ENCODE results near the gene EMD. TPM values are rescaled to one million over a fixed set of nuclear protein-coding genes. Genes with fewer than 3 reads are reported as not detected.

EMD gene
- total and polyA plus RNA-seq, 2 donors (not counting 1 experiment from before 2014, with no cell fraction given) = 26.4 to 72.1 TPM

DNA sequence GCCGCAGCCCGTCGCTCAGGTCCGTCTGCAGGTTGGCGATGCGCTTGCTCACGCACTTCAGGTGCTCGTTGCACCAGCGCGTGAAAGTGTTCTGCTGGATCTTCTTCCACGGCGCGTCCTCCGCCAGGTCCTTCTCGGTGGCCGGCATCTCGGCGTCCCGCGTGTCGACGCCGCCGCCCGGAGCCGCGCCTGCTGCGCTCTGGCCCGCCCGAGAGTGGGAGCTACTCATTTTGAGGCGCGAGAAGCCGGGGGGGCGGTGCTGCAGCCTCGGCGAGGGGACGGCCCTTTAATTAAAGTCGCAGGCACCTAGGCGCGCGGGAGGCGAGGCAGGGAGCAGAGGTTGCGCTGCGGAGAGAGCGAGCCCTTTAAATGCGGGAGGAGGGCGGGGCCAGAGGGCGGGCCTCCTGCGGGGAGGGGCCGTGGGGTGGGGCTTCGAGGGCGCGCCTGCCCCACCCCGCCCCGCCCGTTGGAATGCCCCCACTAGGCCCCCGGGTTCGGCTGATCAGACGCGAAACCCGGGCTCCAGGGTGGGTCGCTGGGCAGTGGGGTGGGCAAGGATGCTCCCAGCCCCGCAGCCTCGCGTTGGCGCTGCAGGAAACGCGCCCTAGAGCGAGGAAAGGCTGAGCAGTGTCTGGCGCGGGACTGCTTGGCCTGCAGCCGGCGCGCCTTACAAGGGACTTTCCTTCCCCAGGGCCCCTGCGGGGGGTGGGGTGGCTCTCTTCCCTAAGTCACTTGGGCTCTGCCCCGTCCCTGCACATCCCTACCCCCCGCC lies 7.9 kb upstream of the EMD start:
- H3K79me2 ChIP-seq (ENCODE audit: control insufficient read depth, insufficient read depth, low read length) = peaks cover 57% of the 10 kb centered on the region
- H3K4me3 ChIP-seq (replicated peaks in 1 of 4; ENCODE audit: control extremely low read depth in 1 of 4, insufficient read depth in 1 of 4, low read depth in 3 of 4, low read length in 4 of 4) = peak overlapping the region; percentile 83 to 89 (median 85)
- peak overlapping the region; percentile 13 for H3K4me2 ChIP-seq (ENCODE audit: extremely low read depth, insufficient read depth, low read length)
- peaks cover 21% of the 10 kb centered on the region for H3K36me3 ChIP-seq (ENCODE audit: control insufficient read depth, insufficient read depth, low read length)
- peak overlapping the region; percentile 75 for H3K9ac ChIP-seq (ENCODE audit: insufficient read depth, low read length)
- H3K9me3 ChIP-seq (ENCODE audit: control insufficient read depth, insufficient read depth, low read depth, low read length) = no peaks in the 10 kb centered on the region
- peak; percentile 89 to 93 for DNase-seq (ENCODE audit: low read depth in 2 of 2)
- TF ChIP-seq, protein P1, sequence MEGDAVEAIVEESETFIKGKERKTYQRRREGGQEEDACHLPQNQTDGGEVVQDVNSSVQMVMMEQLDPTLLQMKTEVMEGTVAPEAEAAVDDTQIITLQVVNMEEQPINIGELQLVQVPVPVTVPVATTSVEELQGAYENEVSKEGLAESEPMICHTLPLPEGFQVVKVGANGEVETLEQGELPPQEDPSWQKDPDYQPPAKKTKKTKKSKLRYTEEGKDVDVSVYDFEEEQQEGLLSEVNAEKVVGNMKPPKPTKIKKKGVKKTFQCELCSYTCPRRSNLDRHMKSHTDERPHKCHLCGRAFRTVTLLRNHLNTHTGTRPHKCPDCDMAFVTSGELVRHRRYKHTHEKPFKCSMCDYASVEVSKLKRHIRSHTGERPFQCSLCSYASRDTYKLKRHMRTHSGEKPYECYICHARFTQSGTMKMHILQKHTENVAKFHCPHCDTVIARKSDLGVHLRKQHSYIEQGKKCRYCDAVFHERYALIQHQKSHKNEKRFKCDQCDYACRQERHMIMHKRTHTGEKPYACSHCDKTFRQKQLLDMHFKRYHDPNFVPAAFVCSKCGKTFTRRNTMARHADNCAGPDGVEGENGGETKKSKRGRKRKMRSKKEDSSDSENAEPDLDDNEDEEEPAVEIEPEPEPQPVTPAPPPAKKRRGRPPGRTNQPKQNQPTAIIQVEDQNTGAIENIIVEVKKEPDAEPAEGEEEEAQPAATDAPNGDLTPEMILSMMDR (conservative IDR thresholded peaks at IDR 0.05 in 1 of 2, IDR thresholded peaks at IDR 0.05 in 1 of 2; ENCODE audit: low read depth in 1 of 2, low read length in 2 of 2) = no peak
- no peak for TF ChIP-seq EZH2 (IDR thresholded peaks at IDR 0.05; ENCODE audit: low read length, missing control alignments)
- H3K4me1 ChIP-seq (ENCODE audit: control insufficient read depth, extremely low read depth, insufficient read depth, low read length) = peaks cover 6% of the 10 kb centered on the region
- H3K27ac ChIP-seq (ENCODE audit: insufficient read depth, low read length) = peak overlapping the region; percentile 91
- no peaks in the 10 kb centered on the region for H3K27me3 ChIP-seq (ENCODE audit: control insufficient read depth, insufficient read depth, low read length)
- H4K20me1 ChIP-seq (ENCODE audit: control insufficient read depth, extremely low read depth, insufficient read depth, low read length) = no peaks in the 10 kb centered on the region
- H2AFZ ChIP-seq (ENCODE audit: low read length) = no peak overlapping the region

DNA sequence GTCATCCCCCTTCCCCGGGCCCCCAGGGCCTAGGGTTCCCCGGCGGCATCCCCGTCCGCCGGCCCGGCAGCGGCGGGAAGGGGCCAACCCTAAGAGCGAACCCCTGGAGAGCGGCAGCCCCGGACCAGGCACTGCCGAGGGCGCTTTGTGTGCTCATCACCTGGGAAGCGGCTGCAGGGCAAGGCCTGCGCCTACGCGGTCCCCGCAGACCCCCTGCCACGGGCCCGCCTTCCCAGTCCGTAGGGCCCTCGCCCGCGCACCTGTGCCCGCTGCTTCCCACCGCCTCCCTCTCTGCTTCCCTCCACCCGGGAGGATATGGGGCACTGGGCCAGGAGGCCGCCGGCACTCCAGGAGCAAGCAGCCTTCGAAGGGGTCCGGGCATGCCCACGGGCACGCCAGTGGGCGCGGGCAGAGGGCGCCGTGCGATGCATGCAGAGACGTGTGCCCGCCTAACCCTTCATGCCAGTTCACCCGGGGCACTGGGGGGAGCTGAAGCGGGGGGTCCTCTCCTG lies 7.2 kb upstream of the EMD start:
- H3K27ac ChIP-seq (ENCODE audit: insufficient read depth, low read length) = peak overlapping the region; percentile 20
- no peaks in the 10 kb centered on the region for H3K9me3 ChIP-seq (ENCODE audit: control insufficient read depth, insufficient read depth, low read depth, low read length)
- H3K4me3 ChIP-seq (replicated peaks in 1 of 4; ENCODE audit: control extremely low read depth in 1 of 4, insufficient read depth in 1 of 4, low read depth in 3 of 4, low read length in 4 of 4) = peak overlapping the region; percentile 34 to 86 (median 41)
- peaks cover 6% of the 10 kb centered on the region for H3K4me1 ChIP-seq (ENCODE audit: control insufficient read depth, extremely low read depth, insufficient read depth, low read length)
- peaks cover 18% of the 10 kb centered on the region for H3K36me3 ChIP-seq (ENCODE audit: control insufficient read depth, insufficient read depth, low read length)
- no peak for DNase-seq (ENCODE audit: low read depth in 2 of 2)
- peak overlapping the region; percentile 82 for H3K4me2 ChIP-seq (ENCODE audit: extremely low read depth, insufficient read depth, low read length)
- peaks cover 50% of the 10 kb centered on the region for H3K79me2 ChIP-seq (ENCODE audit: control insufficient read depth, insufficient read depth, low read length)
- no peak overlapping the region for H2AFZ ChIP-seq (ENCODE audit: low read length)
- no peaks in the 10 kb centered on the region for H3K27me3 ChIP-seq (ENCODE audit: control insufficient read depth, insufficient read depth, low read length)
- no peak for TF ChIP-seq EZH2 (IDR thresholded peaks at IDR 0.05; ENCODE audit: low read length, missing control alignments)
- TF ChIP-seq, protein P1 (conservative IDR thresholded peaks at IDR 0.05 in 1 of 2, IDR thresholded peaks at IDR 0.05 in 1 of 2; ENCODE audit: low read depth in 1 of 2, low read length in 2 of 2) = no peak
- H4K20me1 ChIP-seq (ENCODE audit: control insufficient read depth, extremely low read depth, insufficient read depth, low read length) = no peaks in the 10 kb centered on the region
- peak overlapping the region; percentile 32 for H3K9ac ChIP-seq (ENCODE audit: insufficient read depth, low read length)

DNA sequence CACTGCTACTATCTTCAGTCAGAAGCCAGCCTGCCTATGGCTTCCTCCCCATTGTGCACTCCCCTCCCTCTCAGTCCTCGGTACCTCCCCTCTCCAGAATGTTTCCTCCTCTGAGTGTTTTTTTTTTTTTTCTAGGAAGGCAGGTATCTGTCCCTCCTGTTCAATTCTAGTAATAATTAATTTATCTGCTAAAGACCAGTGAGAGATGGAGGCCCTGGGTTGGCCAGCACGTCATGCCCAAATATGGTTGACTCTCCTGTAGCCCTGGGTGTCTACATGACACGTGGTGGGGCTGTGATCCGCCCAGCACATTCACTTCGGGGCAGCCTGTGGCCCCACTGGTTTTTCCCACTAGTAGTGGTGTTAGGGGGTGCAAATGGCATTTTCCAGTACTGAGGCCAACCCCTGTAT lies 6.5 kb upstream of the EMD start:
- H3K27ac ChIP-seq (ENCODE audit: insufficient read depth, low read length) = no peak overlapping the region
- DNase-seq (ENCODE audit: low read depth in 2 of 2) = peak; percentile 41 to 63
- H2AFZ ChIP-seq (ENCODE audit: low read length) = no peak overlapping the region
- peaks cover 11% of the 10 kb centered on the region for H3K36me3 ChIP-seq (ENCODE audit: control insufficient read depth, insufficient read depth, low read length)
- H3K4me2 ChIP-seq (ENCODE audit: extremely low read depth, insufficient read depth, low read length) = peak overlapping the region; percentile 82
- H3K27me3 ChIP-seq (ENCODE audit: control insufficient read depth, insufficient read depth, low read length) = no peaks in the 10 kb centered on the region
- no peaks in the 10 kb centered on the region for H3K9me3 ChIP-seq (ENCODE audit: control insufficient read depth, insufficient read depth, low read depth, low read length)
- peak overlapping the region; percentile 32 for H3K9ac ChIP-seq (ENCODE audit: insufficient read depth, low read length)
- no peaks in the 10 kb centered on the region for H4K20me1 ChIP-seq (ENCODE audit: control insufficient read depth, extremely low read depth, insufficient read depth, low read length)
- peaks cover under 1% of the 10 kb centered on the region for H3K4me1 ChIP-seq (ENCODE audit: control insufficient read depth, extremely low read depth, insufficient read depth, low read length)
- TF ChIP-seq, protein P1 (conservative IDR thresholded peaks at IDR 0.05 in 1 of 2, IDR thresholded peaks at IDR 0.05 in 1 of 2; ENCODE audit: low read depth in 1 of 2, low read length in 2 of 2) = no peak
- TF ChIP-seq EZH2 (IDR thresholded peaks at IDR 0.05; ENCODE audit: low read length, missing control alignments) = no peak
- H3K79me2 ChIP-seq (ENCODE audit: control insufficient read depth, insufficient read depth, low read length) = peaks cover 43% of the 10 kb centered on the region
- peak overlapping the region in 3 of 4 experiments; percentile 34 to 86 (median 41) for H3K4me3 ChIP-seq (replicated peaks in 1 of 4; ENCODE audit: control extremely low read depth in 1 of 4, insufficient read depth in 1 of 4, low read depth in 3 of 4, low read length in 4 of 4)

Measured in fibroblast of lung (primary cell).